ENCODE results near the gene FADS1. TPM values are rescaled to one million over a fixed set of nuclear protein-coding genes. Genes with fewer than 3 reads are reported as not detected.

The FADS1 gene
- total RNA-seq, 6 donors from 2014 or later: 38.8 to 63.7 (median 53.2) TPM

GRCh38 chr11:61854966-61855714 lies 38.3 kb upstream of the FADS1 start:
- no peak overlapping the region for H3K27ac ChIP-seq
- no peaks in the 10 kb centered on the region for H3K4me1 ChIP-seq
- TF ChIP-seq, protein P1, sequence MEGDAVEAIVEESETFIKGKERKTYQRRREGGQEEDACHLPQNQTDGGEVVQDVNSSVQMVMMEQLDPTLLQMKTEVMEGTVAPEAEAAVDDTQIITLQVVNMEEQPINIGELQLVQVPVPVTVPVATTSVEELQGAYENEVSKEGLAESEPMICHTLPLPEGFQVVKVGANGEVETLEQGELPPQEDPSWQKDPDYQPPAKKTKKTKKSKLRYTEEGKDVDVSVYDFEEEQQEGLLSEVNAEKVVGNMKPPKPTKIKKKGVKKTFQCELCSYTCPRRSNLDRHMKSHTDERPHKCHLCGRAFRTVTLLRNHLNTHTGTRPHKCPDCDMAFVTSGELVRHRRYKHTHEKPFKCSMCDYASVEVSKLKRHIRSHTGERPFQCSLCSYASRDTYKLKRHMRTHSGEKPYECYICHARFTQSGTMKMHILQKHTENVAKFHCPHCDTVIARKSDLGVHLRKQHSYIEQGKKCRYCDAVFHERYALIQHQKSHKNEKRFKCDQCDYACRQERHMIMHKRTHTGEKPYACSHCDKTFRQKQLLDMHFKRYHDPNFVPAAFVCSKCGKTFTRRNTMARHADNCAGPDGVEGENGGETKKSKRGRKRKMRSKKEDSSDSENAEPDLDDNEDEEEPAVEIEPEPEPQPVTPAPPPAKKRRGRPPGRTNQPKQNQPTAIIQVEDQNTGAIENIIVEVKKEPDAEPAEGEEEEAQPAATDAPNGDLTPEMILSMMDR (IDR thresholded peaks at IDR 0.05): no peak
- TF ChIP-seq EP300 (IDR thresholded peaks at IDR 0.05) (no peak), POLR2AphosphoS5 (IDR thresholded peaks at IDR 0.05) (no peak), POLR2A (IDR thresholded peaks at IDR 0.05) (no peak)
- no peak for ATAC-seq (ENCODE audit: low FRiP score in 2 of 2)
- H3K36me3 ChIP-seq: peaks cover 0 to 62% (median 35%) of the 10 kb centered on the region in 4 donors
- H3K9me3 ChIP-seq: no peaks in the 10 kb centered on the region
- H3K4me3 ChIP-seq: no peak overlapping the region
- no peaks in the 10 kb centered on the region for H3K27me3 ChIP-seq
- peak in 1 of 2 donors; percentile 55 for DNase-seq
- WGBS, 2 donors: 93 to 100% methylated on average over 2 to 14 of the region's 14 CpGs

GRCh38 chr11:61854206-61854895 lies 37.5 kb upstream of the FADS1 start:
- DNase-seq (no peak), ATAC-seq (ENCODE audit: low FRiP score in 2 of 2) (peak in 1 of 2 donors; percentile 5)
- no peaks in the 10 kb centered on the region for H3K4me1 ChIP-seq
- no peak overlapping the region for H3K4me3 ChIP-seq
- H3K36me3 ChIP-seq: peaks cover under 1 to 63% (median 36%) of the 10 kb centered on the region in 4 donors
- H3K9me3 ChIP-seq: no peaks in the 10 kb centered on the region
- 93 to 95% methylated on average over 15 to 17 of the region's 17 CpGs for WGBS, 2 donors
- TF ChIP-seq EP300 (IDR thresholded peaks at IDR 0.05) (no peak), POLR2AphosphoS5 (IDR thresholded peaks at IDR 0.05) (no peak), POLR2A (IDR thresholded peaks at IDR 0.05) (no peak)
- TF ChIP-seq, protein P1 (IDR thresholded peaks at IDR 0.05): no peak
- H3K27me3 ChIP-seq: no peaks in the 10 kb centered on the region
- no peak overlapping the region for H3K27ac ChIP-seq

DNA sequence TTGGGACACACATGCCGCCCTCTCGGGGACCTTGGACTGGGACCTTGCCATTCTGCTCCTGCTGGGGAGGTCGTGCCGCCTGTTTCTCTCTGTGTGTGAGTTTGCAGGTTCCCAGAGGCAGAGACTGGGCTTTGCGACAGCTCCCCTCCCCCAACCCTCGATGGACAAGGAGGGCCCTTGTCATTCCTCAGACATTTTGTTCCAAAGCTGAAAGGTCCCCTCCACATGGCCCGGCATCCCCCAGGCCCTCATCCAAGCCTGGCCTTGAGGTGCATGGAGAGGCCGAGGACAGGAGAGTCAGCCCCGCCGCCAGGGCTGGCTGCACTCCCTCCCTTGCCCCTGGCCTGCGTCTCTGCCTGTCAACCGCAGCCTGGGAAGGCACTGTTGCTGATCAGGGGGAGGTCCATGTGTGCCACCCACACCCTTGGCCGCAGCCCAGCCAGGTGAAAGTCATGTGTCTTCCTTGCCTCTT lies 36.9 kb upstream of the FADS1 start:
- no peak for ATAC-seq (ENCODE audit: low FRiP score in 2 of 2)
- H3K36me3 ChIP-seq: peaks cover 6 to 64% (median 36%) of the 10 kb centered on the region in 4 donors

GRCh38 chr11:61851900-61852295 lies 35.1 kb upstream of the FADS1 start:
- H3K27ac ChIP-seq: no peak overlapping the region

More for the DNA sequence above, 36.9 kb upstream of the FADS1 start:
- no peaks in the 10 kb centered on the region for H3K4me1 ChIP-seq
- no peaks in the 10 kb centered on the region for H3K9me3 ChIP-seq
- no peak overlapping the region for H3K4me3 ChIP-seq
- peak in 1 of 2 donors; percentile 51 for DNase-seq
- no peak overlapping the region for H3K27ac ChIP-seq
- TF ChIP-seq POLR2AphosphoS5 (IDR thresholded peaks at IDR 0.05): no peak
- TF ChIP-seq, protein P1 (IDR thresholded peaks at IDR 0.05): no peak
- no peak for TF ChIP-seq POLR2A (IDR thresholded peaks at IDR 0.05)
- no peak for TF ChIP-seq EP300 (IDR thresholded peaks at IDR 0.05)
- WGBS, 2 donors: 64 to 79% methylated on average over 12 to 13 of the region's 13 CpGs
- H3K27me3 ChIP-seq: no peaks in the 10 kb centered on the region

More at GRCh38 chr11:61851900-61852295, 35.1 kb upstream of the FADS1 start:
- DNase-seq: peak in 1 of 2 donors; percentile 42
- Histone ChIP-seq H3K36me3 (peaks cover 4 to 68% (median 34%) of the 10 kb centered on the region in 4 donors), H3K4me1 (no peaks in the 10 kb centered on the region), H3K27me3 (no peaks in the 10 kb centered on the region), H3K9me3 (no peaks in the 10 kb centered on the region), H3K4me3 (no peak overlapping the region)
- TF ChIP-seq POLR2AphosphoS5 (IDR thresholded peaks at IDR 0.05) (no peak), POLR2A (IDR thresholded peaks at IDR 0.05) (no peak), EP300 (IDR thresholded peaks at IDR 0.05) (no peak)
- TF ChIP-seq, protein P1 (IDR thresholded peaks at IDR 0.05): no peak
- no peak for ATAC-seq (ENCODE audit: low FRiP score in 2 of 2)
- WGBS, 2 donors: 93 to 94% methylated on average over 6 of the region's 6 CpGs
